OCI-LY1 (cell line): ENCODE results near the gene GRIN2A.

ENCODE experiments used
- H2AFZ ChIP-seq: fragments of 200-600 bp; sonication (generic), shearing (Covaris generic); 2 replicates; pipeline ENCODE4 v1.6.0; 2014; ENCODE audit warnings: antibody characterized with exemption, mild to moderate bottlenecking, low read length
- H3F3A ChIP-seq: fragments of 200-600 bp; sonication (generic), shearing (Covaris generic); 2 replicates; pipeline ENCODE4 v1.6.0; 2014; ENCODE audit warnings: mild to moderate bottlenecking, antibody characterized with exemption, low read length, moderate library complexity; ENCODE audit not compliant: insufficient read depth
- H3K27ac ChIP-seq: fragments of 200-600 bp; sonication (generic); 2 replicates; pipeline ENCODE4 v1.5.1; 2014; ENCODE audit warnings: low read length, mixed run types, mild to moderate bottlenecking, low read depth; ENCODE audit not compliant: poor library complexity, severe bottlenecking
- H3K27me3 ChIP-seq: fragments of 200-600 bp; sonication (generic); 2 replicates; pipeline ENCODE4 v1.6.0; 2014; ENCODE audit warnings: antibody characterized with exemption, mild to moderate bottlenecking, low read length, moderate library complexity; ENCODE audit not compliant: insufficient read depth
- H3K36me3 ChIP-seq: fragments of 200-600 bp; sonication (generic); 2 replicates; pipeline ENCODE4 v1.6.1; 2014; ENCODE audit warnings: mild to moderate bottlenecking, antibody characterized with exemption, low read length, moderate library complexity, mixed read lengths; ENCODE audit not compliant: insufficient read depth
- H3K4me1 ChIP-seq: fragments of 200-600 bp; sonication (generic); 2 replicates; pipeline ENCODE4 v1.5.1; 2014; ENCODE audit warnings: mild to moderate bottlenecking, low read length, moderate library complexity; ENCODE audit not compliant: insufficient read depth, severe bottlenecking
- H3K4me2 ChIP-seq: fragments of 200-600 bp; sonication (generic), shearing (Covaris generic); 2 replicates; pipeline ENCODE4 v1.6.1; 2014; ENCODE audit warnings: low read length
- H3K4me3 ChIP-seq: fragments of 200-600 bp; sonication (generic); 2 replicates; pipeline ENCODE4 v1.5.1; 2014; ENCODE audit warnings: low read length, low read depth, mild to moderate bottlenecking, mixed read lengths; ENCODE audit not compliant: poor library complexity, severe bottlenecking
- H3K79me2 ChIP-seq: fragments of 200-600 bp; shearing (Covaris generic); 2 replicates; pipeline ENCODE4 v1.6.1; 2016; ENCODE audit warnings: mixed run types, low read length, mixed read lengths; ENCODE audit not compliant: insufficient read depth
- H3K9ac ChIP-seq: fragments of 200-600 bp; sonication (generic), shearing (Covaris generic); 2 replicates; pipeline ENCODE4 v1.6.1; 2014; ENCODE audit warnings: mild to moderate bottlenecking, low read length, mixed read lengths
- H3K9me2 ChIP-seq: fragments of 200-600 bp; sonication (generic), shearing (Covaris generic); 2 replicates; pipeline ENCODE4 v1.6.1; 2014; ENCODE audit warnings: low read depth, mild to moderate bottlenecking, low read length, mixed read lengths
- H3K9me3 ChIP-seq: fragments of 200-600 bp; shearing (Covaris generic); 2 replicates; pipeline ENCODE4 v1.6.1; 2014; ENCODE audit warnings: low read length, mixed read lengths
- H4K20me1 ChIP-seq: fragments of 200-600 bp; sonication (generic), shearing (Covaris generic); 2 replicates; pipeline ENCODE4 v1.6.0; 2016; ENCODE audit warnings: mild to moderate bottlenecking, low read length; ENCODE audit not compliant: insufficient read depth
- CTCF ChIP-seq: fragments of 200-600 bp; sonication (generic), shearing (Covaris generic); IDR thresholded peaks from 2 replicates; pipeline ENCODE4 v1.5.1; 2017; ENCODE audit warnings: mild to moderate bottlenecking, antibody characterized with exemption, low read length, moderate library complexity, mixed read lengths
- EZH2 ChIP-seq: fragments of 200-600 bp; sonication (generic), shearing (Covaris generic); IDR thresholded peaks from 2 replicates; pipeline ENCODE4 v1.8.0; 2017; ENCODE audit warnings: borderline replicate concordance, mixed run types, mild to moderate bottlenecking, antibody characterized with exemption, low read length, moderate library complexity, mixed read lengths

GRIN2A gene

GRCh38 chr16:10182222-10183053, at the start of gene GRIN2A:
TSS of gene GRIN2A (minus strand) at chr16:10182428. CDS start at chr16:10180411, 2,017 bp downstream.
- Histone ChIP-seq H3K9ac (no peak within 1 kb of the TSS), H4K20me1 (no peaks in the 10 kb centered on the region), H3K36me3 (no peaks in the 10 kb centered on the region), H3F3A (no peaks in the 10 kb centered on the region), H3K4me2 (no peak within 1 kb of the TSS), H3K9me3 (no peaks in the 10 kb centered on the region), H3K4me1 (no peaks in the 10 kb centered on the region), H3K27me3 (no peaks in the 10 kb centered on the region), H3K9me2 (no peaks in the 10 kb centered on the region), H3K27ac (no peak within 1 kb of the TSS), H3K4me3 (no peak within 1 kb of the TSS), H2AFZ (no peak within 1 kb of the TSS), H3K79me2 (no peaks in the 10 kb centered on the region)
- TF ChIP-seq CTCF = no peak
- no peak for TF ChIP-seq EZH2

GRCh38 chr16:10231563-10231962, 49.3 kb upstream of the GRIN2A start:
- TF ChIP-seq CTCF = no peak
- no peak for TF ChIP-seq EZH2
- Histone ChIP-seq H3K4me3 (no peak overlapping the region), H3K9me3 (no peaks in the 10 kb centered on the region), H3K9me2 (no peaks in the 10 kb centered on the region), H3K4me1 (no peaks in the 10 kb centered on the region), H4K20me1 (no peaks in the 10 kb centered on the region), H3K79me2 (no peaks in the 10 kb centered on the region), H2AFZ (no peak overlapping the region), H3K4me2 (no peak overlapping the region), H3F3A (no peaks in the 10 kb centered on the region), H3K36me3 (no peaks in the 10 kb centered on the region), H3K27ac (no peak overlapping the region), H3K9ac (no peak overlapping the region), H3K27me3 (no peaks in the 10 kb centered on the region)

GRCh38 chr16:10228779-10229178, 46.6 kb upstream of the GRIN2A start:
- H3K9me3 ChIP-seq = no peaks in the 10 kb centered on the region
- no peak overlapping the region for H2AFZ ChIP-seq
- no peak overlapping the region for H3K4me2 ChIP-seq
- no peaks in the 10 kb centered on the region for H3K36me3 ChIP-seq
- H3K9ac ChIP-seq = no peak overlapping the region
- no peaks in the 10 kb centered on the region for H3K27me3 ChIP-seq
- H4K20me1 ChIP-seq = no peaks in the 10 kb centered on the region
- no peaks in the 10 kb centered on the region for H3F3A ChIP-seq
- H3K79me2 ChIP-seq = no peaks in the 10 kb centered on the region
- no peaks in the 10 kb centered on the region for H3K9me2 ChIP-seq
- H3K4me3 ChIP-seq = no peak overlapping the region
- H3K27ac ChIP-seq = no peak overlapping the region
- TF ChIP-seq CTCF (no peak), EZH2 (no peak)
- no peaks in the 10 kb centered on the region for H3K4me1 ChIP-seq
